AG04450 (cell line): ENCODE measurements around the gene DHX32. TPM values are rescaled to one million over a fixed set of nuclear protein-coding genes. Genes with fewer than 3 reads are reported as not detected.

Experiments
- CTCF ChIA-PET: fragments of 300-600, 350-600 bp; formaldehyde crosslinking; extraction: SDS; loops from one replicate; lab custom pipeline; 2022; ENCODE audit warnings: antibody characterized with exemption, inconsistent platforms; lab: Charles Lee
- POLR2A ChIA-PET: fragments of 350-600 bp; formaldehyde crosslinking; extraction: SDS; loops from one replicate; lab custom pipeline; 2021; ENCODE audit warnings: antibody characterized with exemption, inconsistent platforms; lab: Yijun Ruan, JAX
- DNase-seq: peaks from one replicate; pipeline ENCODE4 v3.0.0-alpha.2; 2011; ENCODE audit warnings: low read depth, low spot score
- H3K27ac ChIP-seq: one replicate; pipeline ENCODE4 v1.5.1; 2012; ENCODE audit warnings: low read depth, low read length, control low read depth
- H3K27me3 ChIP-seq: one replicate; pipeline ENCODE4 v1.6.0; 2012; ENCODE audit warnings: low read length; ENCODE audit not compliant: control insufficient read depth, insufficient read depth
- H3K4me3 ChIP-seq: 2 replicates; pipeline ENCODE4 v1.5.1; 2011; ENCODE audit warnings: mild to moderate bottlenecking, low read depth, low read length, control low read depth
- H3K9me3 ChIP-seq: 2 replicates; pipeline ENCODE4 v1.5.1; 2012; ENCODE audit warnings: low read length; ENCODE audit not compliant: control insufficient read depth, insufficient read depth
- CTCF ChIP-seq: IDR thresholded peaks from 2 replicates; pipeline ENCODE4 v1.5.1; 2011; ENCODE audit warnings: low read depth, low read length, control low read depth, inconsistent platforms
- polyA plus RNA-seq: library from polyadenylated mRNA; depleted of rRNA; stranded (reverse); fragments of >200 nt; gene quantifications from 2 replicates; pipeline ENCODE4 v1.2.3, GENCODE V29; 2011

Gene DHX32
- polyA plus RNA-seq, 1 experiment, result 30.8 TPM

GRCh38 chr10:125857185-125857760 is 23.8 kb downstream of the DHX32 start:
- ChIA-PET CTCF (no interaction called here), POLR2A (no interaction called here)
- H3K27ac ChIP-seq, result no peak overlapping the region
- no peaks in the 10 kb centered on the region for H3K27me3 ChIP-seq
- no peak for TF ChIP-seq CTCF
- no peak for DNase-seq
- H3K4me3 ChIP-seq, result no peak overlapping the region
- H3K9me3 ChIP-seq, result no peaks in the 10 kb centered on the region

GRCh38 chr10:125852487-125852886 is 28.6 kb downstream of the DHX32 start:
- H3K4me3 ChIP-seq, result no peak overlapping the region
- TF ChIP-seq CTCF, result no peak
- CTCF ChIA-PET, result no interaction called here
- no peak for DNase-seq
- H3K9me3 ChIP-seq, result no peaks in the 10 kb centered on the region
- H3K27ac ChIP-seq, result no peak overlapping the region
- no peaks in the 10 kb centered on the region for H3K27me3 ChIP-seq
- POLR2A ChIA-PET, result no interaction called here

- CTCF ChIA-PET, result no interaction called here
- no peak for TF ChIP-seq CTCF
- Histone ChIP-seq H3K27ac (no peak overlapping the region), H3K27me3 (no peaks in the 10 kb centered on the region), H3K9me3 (no peaks in the 10 kb centered on the region), H3K4me3 (no peak overlapping the region)
- DNase-seq, result no peak
- POLR2A ChIA-PET, result no interaction called here
Measured at GRCh38 chr10:125850766-125851731, 30.0 kb downstream of the DHX32 start.

- TF ChIP-seq CTCF, result no peak
- H3K9me3 ChIP-seq, result no peaks in the 10 kb centered on the region
- H3K4me3 ChIP-seq, result no peak overlapping the region
- POLR2A ChIA-PET, result no interaction called here
- CTCF ChIA-PET, result interaction anchor here (0.6 kb wide), 1 partner anchor 1485 kb away, joined by 6 read pairs; no protein-coding TSS in a partner anchor
- H3K27me3 ChIP-seq, result no peaks in the 10 kb centered on the region
- H3K27ac ChIP-seq, result no peak overlapping the region
- no peak for DNase-seq
Measured at GRCh38 chr10:125849448-125849847, 31.6 kb downstream of the DHX32 start.

- ChIA-PET POLR2A (no interaction called here), CTCF (no interaction called here)
- Histone ChIP-seq H3K9me3 (no peaks in the 10 kb centered on the region), H3K27ac (no peak overlapping the region), H3K27me3 (no peaks in the 10 kb centered on the region), H3K4me3 (no peak overlapping the region)
- DNase-seq, result no peak
- no peak for TF ChIP-seq CTCF
Measured at GRCh38 chr10:125848857-125849256, 32.2 kb downstream of the DHX32 start.
